ENCODE measurements around the gene UBE2E1.
"Not testable (repeated sequence)": the region's sequence is repeated elsewhere in the genome, so short reads cannot be mapped to it uniquely, and the experiment has no call there.

The UBE2E1 gene

GRCh38 chr3:23880703-23881339 is 75.1 kb downstream of the UBE2E1 start:
- no peak for DNase-seq (ENCODE audit: low spot score)

- not testable (repeated sequence) for DNase-seq (ENCODE audit: low spot score)
These were observed 76.2 kb downstream of the UBE2E1 start for GRCh38 chr3:23881993-23882392.

GRCh38 chr3:23882487-23882918 is 76.7 kb downstream of the UBE2E1 start:
- DNase-seq (ENCODE audit: low spot score), result no peak

GRCh38 chr3:23884481-23884880 is 78.7 kb downstream of the UBE2E1 start:
- DNase-seq (ENCODE audit: low spot score), result no peak

- no peak for DNase-seq (ENCODE audit: low spot score)
These were observed 79.5 kb downstream of the UBE2E1 start for GRCh38 chr3:23885210-23885609.

- no peak for DNase-seq (ENCODE audit: low spot score)
These were observed 80.6 kb downstream of the UBE2E1 start for GRCh38 chr3:23886311-23886710.

- DNase-seq (ENCODE audit: low spot score), result peak; percentile 56
These were observed 83.0 kb downstream of the UBE2E1 start for GRCh38 chr3:23888617-23889228.

DNA sequence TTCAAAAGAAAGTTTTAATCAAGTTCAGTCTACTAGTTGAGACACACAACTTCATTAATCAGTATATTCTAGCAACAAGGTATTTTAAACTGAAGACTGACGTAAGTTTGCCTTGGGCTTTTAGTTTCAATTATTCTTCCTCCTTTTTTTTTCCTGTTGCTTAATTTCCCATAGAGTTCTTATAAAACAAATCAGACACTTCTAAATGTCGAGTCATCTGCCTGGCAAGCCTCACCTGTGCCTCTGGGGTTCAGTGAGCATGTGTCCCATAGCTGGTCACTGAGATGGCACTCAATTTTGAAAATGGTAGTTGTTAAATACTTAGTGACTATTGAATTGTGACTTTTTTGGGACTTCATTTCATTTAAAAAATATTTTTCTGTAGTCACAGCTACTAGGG is 83.6 kb downstream of the UBE2E1 start:
- no peak for DNase-seq (ENCODE audit: low spot score)

- peak; percentile 49 for DNase-seq (ENCODE audit: low spot score)
These were observed 84.2 kb downstream of the UBE2E1 start for GRCh38 chr3:23889950-23890349.

DNA sequence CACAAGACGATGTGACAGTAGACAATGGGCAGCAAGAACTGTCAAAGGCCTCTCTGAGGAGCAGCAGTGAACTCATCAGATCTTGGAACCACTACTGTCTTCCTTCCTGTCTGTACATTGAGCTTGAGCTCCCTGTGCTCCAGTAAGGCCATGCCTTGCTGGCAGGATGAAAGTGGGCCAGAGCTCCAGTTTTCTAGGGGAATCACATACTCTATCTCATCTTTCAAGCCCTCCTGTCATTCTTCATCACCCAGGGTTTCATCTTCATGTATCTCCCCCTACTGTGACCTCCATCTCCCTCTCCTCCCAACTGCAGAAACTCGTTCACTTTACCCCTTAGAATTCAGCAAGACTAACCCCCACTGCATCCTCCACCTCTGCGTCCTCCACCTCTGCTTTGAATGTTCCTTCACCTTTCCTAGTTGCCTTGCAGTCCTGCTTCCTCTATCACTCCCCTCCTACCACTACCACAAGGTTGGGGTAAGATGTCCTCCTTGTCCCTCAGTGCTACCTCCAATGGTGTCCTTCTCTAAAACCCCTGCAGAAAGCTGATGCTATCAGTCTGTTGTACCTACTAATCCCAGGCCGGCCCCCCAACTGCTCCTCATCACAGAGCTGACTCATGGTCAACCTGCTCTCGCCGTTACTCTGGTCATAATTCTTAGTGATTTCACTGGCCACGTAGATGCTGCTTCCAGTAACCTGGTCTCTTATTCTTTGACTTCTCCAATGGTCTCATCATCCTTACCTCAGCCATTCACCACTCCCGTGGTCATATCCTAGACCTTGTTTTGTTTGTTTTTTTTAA is 88.7 kb downstream of the UBE2E1 start:
- DNase-seq (ENCODE audit: low spot score), result no peak

GRCh38 chr3:23895181-23895580 is 89.4 kb downstream of the UBE2E1 start:
- DNase-seq (ENCODE audit: low spot score), result no peak

DNA sequence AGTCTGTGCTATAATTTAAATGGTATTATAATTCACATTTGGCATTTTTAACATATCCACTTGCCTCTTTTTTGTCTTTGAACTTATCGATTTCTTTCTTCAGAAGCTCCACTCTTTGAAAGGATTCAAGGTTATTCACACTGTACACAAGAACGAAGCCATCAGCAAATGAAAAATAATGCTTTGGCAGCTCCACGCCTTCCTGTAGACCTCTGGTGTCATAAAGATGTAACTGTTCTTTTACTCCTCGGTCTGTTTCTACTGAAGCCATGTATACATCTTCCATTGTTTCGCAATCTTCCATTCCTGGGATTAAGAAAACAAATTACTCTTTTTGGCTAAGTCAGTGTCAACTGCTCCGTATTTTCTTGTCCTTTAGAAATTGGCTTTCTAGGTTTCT is 95.0 kb downstream of the UBE2E1 start:
- no peak for DNase-seq (ENCODE audit: low spot score)

DNA sequence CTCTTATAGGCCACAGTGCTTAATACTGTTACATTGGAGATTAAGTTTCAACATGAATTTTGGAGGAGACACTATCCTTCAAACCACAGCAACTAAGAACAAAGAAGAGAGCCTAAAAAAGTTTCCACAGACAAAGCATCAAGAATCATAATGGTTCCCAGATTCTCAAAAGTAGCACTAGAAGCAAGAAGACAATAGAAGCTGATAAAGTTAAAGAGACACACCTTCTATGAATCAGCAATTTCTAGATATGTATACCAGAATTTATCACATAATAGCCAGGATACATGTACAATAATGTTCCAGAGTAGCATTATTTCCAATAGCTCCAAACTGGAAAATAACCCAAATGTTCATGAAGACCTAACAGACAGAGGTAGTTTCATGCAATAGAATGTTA is 98.8 kb downstream of the UBE2E1 start:
- no peak for DNase-seq (ENCODE audit: low spot score)

DNA sequence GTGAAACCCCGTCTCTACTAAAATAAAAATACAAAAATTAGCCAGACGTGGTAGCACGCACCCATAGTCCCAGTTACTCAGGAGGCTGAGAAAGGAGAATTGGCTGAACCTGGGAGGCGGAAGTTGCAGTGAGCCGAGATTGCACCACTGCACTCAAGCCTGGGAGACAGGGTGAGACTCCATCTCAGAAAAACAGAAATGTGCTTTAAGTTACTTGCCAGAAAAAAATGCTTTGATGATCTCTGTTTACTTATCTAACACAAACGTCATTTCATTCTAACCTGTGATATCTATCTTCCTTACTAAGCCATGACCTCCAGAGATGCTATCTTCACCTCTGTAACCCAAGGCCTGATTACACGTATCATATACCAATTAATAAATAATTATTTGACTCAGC is 103.6 kb downstream of the UBE2E1 start:
- no peak for DNase-seq (ENCODE audit: low spot score)

GRCh38 chr3:23911397-23911796 is 105.6 kb downstream of the UBE2E1 start:
- DNase-seq (ENCODE audit: low spot score), result no peak

DNA sequence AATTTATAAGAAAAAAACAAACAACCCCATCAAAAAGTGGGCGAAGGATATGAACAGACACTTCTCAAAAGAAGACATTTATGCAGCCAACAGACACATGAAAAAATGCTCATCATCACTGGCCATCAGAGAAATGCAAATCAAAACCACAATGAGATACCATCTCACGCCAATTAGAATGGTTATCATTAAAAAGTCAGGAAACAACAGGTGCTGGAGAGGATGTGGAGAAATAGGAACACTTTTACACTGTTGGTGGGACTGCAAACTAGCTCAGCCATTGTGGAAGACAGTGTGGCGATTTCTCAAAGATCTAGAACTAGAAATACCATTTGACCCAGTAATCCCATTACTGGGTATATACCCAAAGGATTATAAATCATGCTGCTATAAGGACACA is 106.6 kb downstream of the UBE2E1 start:
- not testable (repeated sequence) for DNase-seq (ENCODE audit: low spot score)

DNA sequence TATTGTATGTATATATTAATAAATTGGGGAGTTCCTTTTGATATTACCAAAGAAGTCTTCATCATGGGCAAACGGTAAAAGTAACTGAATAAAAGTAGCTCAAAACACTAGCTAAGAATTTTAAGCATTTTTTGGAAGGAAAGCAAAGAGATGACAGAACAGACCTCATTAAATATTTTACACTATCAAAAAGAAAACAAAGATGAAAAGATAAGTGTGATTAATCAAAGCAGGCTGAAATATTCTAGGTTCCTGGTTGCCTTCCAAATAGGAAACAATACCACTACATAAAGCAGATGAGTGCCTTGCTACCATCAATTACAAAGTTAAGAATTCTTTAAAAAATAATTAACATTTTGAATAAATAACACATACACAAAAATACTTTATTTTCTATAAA is 107.4 kb downstream of the UBE2E1 start:
- no peak for DNase-seq (ENCODE audit: low spot score)

DNA sequence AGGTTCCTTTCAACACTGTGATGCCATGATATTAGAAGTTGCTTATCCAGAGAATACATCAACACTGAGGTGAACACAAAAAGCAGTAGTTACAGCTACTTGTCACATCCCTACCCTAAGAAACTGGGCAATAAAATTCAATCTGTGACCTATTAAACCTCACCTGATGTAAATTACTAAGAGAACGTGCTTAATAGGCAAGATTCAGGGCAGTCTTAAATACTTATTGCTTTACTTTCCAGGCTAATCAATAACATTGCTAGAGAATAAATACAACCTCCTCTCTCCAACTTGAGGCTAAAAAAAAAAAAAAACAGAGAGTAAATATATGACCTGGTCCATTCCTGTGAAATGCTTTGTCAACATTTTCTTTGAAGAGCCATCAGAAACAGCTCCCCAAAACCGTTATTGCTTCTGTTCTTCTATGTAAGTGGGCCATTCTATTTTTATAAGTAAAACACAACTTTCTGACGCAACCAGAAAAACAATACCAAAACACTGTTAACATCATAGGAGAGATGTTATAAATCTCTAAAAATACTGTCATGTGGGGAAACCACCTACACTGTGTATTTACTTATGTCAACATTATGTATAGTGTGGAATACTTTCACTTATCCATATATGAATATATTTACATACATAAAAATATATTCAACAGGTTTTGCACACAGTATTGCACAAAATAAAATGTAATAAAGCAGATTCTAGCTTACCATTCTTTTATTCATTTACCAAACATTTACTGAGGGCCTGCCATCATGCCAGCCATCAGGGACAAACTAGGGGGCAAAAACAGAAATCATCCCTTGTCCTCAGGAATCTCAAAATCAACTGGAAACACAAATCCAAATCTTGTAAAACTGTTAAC is 108.4 kb downstream of the UBE2E1 start:
- no peak for DNase-seq (ENCODE audit: low spot score)

DNA sequence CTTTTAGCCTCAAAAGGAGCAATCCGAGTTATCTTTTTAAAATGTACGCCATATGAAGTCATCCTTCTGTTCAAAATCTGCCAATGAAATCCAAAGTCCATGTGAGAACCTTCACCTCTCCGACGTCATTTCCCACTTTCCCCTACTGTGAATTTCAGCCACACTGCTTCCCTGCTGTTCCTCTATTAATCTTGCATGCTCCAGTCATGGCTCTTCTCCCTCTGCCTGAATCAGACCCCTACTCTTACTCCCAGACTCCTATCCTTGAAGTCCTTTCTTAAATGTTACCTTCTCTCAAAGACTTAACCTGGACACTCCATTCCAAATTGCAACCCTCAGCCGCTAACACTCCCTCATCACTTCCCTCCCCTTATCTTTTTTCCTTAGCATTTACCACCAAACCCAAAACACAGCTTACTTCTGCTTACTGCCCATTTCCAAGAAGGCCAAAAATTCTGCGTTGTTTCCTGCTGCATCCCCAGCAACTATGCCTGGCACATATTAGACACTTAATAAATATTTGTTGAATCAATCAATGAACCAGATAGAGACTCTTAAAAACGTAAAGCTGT is 109.9 kb downstream of the UBE2E1 start:
- DNase-seq (ENCODE audit: low spot score), result peak; percentile 31

DNA sequence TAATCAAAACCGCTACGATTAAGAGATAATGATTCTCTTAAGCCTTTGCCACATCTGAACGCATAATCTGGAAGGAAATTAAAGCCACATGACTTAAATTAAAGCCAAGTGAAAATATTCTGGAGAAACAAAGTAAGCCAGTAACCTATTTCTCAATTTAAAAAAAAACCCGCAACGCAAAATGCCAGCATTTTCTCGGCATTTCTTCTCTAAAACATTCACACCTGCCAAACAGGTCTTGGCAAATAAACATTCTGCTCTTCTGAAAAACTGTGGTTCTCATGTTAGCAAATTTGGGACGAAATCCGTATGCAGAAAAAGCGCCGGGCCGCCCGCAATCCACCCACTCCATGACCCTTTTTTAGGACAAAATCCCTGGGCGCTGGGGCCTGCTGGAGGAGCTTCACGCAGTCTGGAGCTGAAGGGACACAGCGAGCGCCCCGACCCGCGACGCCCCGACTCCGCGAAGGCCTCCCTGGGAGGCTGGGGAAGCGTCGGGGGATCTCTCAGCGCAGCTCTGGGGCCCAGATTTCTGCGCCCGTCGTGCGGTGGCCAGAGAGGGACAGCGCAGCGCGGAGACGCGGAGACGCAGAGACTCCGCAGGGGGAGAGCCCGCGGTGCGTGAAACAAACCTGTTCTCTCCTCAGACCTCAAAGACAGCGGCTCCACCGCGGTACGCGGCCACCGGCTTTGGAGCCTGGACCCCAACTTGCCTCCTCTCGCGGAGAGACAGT is 110.6 kb downstream of the UBE2E1 start:
- no peak for DNase-seq (ENCODE audit: low spot score)
